ENCODE measurements around the gene SLC6A3.

GRCh38 chr5:1445689-1446601, 705 bp upstream of the SLC6A3 start:
- no peak for TF ChIP-seq EZH2 (IDR thresholded peaks at IDR 0.05; ENCODE audit: insufficient read depth, poor library complexity, severe bottlenecking)
- no peak for TF ChIP-seq EZH2phosphoT487 (IDR thresholded peaks at IDR 0.05; ENCODE audit: insufficient read depth, low read depth)

Measured in GM23248 (cell line).